Retinal pigment epithelial cell (primary cell): ENCODE data around the gene CDH13.

Source experiments
- DNase-seq: peaks from one replicate; pipeline ENCODE4 v3.0.0-alpha.2; 2010; ENCODE audit warnings: low read depth
- H3K4me3 ChIP-seq: 2 replicates; pipeline ENCODE4 v1.5.1; 2011; ENCODE audit warnings: mild to moderate bottlenecking, low read length, control low read depth, moderate library complexity
- TF ChIP-seq, protein P1 (sequence below): conservative IDR thresholded peaks from 2 replicates; pipeline ENCODE4 v1.5.1; 2011; ENCODE audit warnings: low read depth, low read length, control low read depth, inconsistent platforms

Gene CDH13

DNA sequence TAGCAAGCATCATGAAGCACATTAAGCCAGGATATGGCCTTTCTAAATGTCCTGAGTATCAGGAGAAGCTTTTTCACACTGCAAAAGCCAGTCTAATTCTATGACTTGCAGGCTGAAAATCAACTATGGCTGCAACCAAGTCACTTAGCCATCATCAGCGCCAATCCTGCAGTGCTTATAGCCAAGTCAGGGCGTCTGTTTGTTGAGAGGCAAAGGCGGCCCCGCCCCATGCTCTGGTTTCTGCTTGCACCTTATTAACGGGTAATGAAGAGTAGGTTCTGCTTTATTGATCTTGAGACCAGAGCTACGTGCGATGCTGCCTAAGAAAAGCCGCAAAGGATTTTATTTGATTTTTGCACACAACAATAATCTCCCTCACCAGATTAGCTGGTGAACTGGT is 88.4 kb downstream of the CDH13 start:
- TF ChIP-seq, protein P1, sequence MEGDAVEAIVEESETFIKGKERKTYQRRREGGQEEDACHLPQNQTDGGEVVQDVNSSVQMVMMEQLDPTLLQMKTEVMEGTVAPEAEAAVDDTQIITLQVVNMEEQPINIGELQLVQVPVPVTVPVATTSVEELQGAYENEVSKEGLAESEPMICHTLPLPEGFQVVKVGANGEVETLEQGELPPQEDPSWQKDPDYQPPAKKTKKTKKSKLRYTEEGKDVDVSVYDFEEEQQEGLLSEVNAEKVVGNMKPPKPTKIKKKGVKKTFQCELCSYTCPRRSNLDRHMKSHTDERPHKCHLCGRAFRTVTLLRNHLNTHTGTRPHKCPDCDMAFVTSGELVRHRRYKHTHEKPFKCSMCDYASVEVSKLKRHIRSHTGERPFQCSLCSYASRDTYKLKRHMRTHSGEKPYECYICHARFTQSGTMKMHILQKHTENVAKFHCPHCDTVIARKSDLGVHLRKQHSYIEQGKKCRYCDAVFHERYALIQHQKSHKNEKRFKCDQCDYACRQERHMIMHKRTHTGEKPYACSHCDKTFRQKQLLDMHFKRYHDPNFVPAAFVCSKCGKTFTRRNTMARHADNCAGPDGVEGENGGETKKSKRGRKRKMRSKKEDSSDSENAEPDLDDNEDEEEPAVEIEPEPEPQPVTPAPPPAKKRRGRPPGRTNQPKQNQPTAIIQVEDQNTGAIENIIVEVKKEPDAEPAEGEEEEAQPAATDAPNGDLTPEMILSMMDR = no peak
- no peak overlapping the region for H3K4me3 ChIP-seq
- no peak for DNase-seq

DNA sequence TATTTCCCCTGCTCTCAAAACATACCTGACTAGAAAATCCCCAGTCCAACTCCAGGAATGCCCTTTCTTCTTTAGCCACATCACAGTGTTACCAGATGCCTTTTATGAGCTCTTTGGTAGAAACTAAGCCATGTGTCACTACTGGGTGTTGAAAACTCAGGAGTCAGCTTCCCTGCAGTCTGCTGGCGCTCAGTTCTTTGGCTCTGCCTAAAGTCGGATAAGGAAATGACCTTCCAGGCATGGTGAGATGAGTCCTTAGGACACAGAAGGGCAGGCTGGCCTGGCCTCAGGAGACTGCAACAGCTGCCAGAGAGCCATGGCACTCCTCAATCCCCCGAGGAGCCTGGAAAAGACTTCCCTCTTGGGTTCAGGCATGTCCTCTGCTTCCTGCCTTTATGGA is 89.1 kb downstream of the CDH13 start:
- TF ChIP-seq, protein P1 = no peak
- no peak for DNase-seq
- no peak overlapping the region for H3K4me3 ChIP-seq

DNA sequence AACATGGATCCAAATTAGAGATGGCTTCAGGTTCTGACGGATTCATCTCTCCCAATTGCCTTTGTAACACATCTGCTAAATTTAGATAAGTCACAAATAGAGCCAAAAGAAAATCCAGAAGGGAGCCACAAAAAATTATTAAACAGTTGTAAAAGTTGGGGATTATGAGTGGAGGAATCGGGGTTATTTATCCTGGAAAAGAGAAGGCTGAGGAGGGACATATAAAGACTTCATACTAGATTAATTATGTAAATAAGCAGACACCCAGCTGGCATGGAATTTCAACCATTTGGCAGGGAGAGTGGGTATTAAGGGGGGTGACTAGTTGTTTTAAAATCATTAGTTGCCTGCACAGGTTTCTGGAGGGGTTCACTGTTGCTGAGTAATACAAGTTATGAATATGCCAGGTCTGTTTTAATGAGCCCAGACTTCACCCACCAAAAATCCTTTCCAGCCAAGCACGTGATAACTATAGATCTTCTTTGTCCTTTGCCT is 89.6 kb downstream of the CDH13 start:
- no peak overlapping the region for H3K4me3 ChIP-seq

DNA sequence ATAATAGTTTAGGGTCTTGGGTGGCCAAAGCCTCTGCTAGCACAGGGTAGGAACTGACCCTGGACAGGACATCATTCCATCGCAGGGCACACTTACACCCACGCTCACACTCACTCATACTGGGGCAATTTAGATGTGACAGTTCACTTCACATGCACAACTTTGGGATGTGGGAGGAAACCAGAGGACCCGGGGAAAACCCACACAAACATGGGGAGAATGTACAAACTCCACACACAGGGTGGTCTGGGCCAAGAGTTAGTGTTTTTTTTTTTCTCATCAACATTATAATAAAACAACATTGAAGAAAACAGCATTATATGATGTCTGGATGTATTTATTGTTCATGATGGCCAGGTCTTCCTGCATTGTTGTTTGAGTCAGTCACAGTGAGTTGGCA is 93.6 kb downstream of the CDH13 start:
- H3K4me3 ChIP-seq = no peak overlapping the region
- DNase-seq = no peak
- TF ChIP-seq, protein P1 = no peak

More for the DNA sequence above, 89.6 kb downstream of the CDH13 start:
- TF ChIP-seq, protein P1 = no peak
- DNase-seq = no peak

DNA sequence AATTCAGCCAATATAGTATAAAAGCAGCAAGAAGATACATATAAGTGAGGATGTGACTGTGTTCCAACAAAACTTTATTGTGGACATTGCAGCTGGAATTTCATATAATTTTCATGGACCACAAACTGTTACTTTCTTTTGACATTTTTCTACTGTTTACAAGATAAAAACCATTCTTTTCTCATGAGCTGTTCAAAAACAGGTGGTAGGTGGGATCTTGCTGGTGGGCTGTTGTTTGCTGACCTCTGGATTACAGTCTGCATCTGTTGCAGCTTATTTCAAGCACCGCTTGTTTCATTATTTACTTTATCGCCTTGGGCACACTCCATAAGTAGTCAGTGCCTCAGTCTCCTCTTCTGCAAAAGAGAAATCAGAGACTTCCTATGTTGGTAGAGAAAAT is 99.5 kb downstream of the CDH13 start:
- TF ChIP-seq, protein P1 = no peak
- H3K4me3 ChIP-seq = no peak overlapping the region
- DNase-seq = no peak

DNA sequence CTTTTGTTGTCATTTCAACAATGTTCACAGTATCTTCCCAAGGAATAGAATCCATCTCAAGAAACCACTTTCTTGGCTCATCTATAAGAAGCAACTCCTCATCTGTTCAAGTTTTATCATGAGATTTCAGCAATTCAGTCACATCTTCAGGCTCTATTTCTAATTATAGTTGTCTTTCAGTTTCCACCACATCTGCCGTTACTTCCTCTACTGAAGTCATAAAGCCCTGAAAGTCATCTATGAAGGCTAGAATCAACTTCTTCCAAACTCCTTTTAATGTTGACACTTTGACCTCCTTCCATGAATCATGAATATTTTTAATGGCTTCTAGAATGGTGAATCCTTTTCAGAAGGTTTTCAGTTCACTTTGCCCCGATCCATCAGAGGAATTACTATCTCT is 102.1 kb downstream of the CDH13 start:
- TF ChIP-seq, protein P1 = no peak
- no peak for DNase-seq
- no peak overlapping the region for H3K4me3 ChIP-seq

DNA sequence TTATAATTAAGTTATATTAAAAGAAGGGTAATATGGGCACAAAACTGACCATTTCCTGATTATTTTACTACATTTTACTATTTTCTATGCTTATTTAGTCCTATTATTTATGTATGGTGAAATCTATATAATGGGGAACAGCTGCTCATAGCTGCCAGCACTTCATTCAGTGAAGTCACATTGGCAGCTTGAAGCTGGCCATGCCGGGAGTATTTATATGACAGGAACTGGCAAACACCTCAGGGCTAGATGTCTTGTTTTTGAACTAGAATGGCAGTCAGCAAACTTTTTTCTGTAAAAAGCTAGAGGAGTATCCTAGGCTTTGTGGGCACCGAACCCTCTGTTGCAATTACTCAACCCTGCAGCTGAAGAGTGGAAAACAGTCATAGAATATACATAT is 104.1 kb downstream of the CDH13 start:
- TF ChIP-seq, protein P1 = no peak
- H3K4me3 ChIP-seq = no peak overlapping the region
- no peak for DNase-seq
